IPS-11a (cell line): ENCODE data around the gene NFKBIE.

Experiments
- H3K4me3 ChIP-seq: one replicate; pipeline ENCODE4 v1.5.1; 2013; ENCODE audit warnings: low read depth, low read length, control low read depth

Gene NFKBIE

DNA sequence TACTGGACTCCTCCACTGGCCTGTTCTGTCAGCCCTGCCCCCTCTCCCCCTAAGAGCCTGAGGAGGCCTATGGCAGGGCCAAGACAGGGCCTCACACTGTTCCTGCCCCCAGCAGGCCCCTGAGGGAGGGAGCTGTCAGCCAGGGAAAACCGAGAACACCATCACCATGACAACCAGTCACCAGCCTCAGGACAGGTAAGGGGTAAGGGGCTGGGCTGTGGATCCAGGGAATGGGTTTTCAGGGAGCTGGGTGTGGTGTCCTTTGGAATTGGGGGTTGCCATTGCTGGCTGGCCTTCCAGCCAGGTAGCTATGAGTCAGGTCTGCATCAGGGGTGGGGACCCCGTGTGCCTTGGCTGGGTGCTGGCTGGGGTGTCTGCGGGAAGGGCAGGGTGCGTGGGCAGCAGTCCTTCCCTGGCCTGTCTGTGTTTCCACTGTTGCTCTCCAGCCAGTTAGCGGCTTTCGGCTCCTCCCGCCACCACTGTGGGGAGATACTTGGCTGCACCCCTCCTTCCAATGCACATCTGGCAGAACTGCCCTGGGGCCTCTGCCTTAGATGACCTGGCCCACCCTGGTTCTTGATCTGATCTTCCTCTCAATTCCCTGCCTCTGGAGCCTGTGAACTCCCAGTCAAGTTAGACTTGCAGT is 38.1 kb downstream of the NFKBIE start:
- no peak overlapping the region for H3K4me3 ChIP-seq

DNA sequence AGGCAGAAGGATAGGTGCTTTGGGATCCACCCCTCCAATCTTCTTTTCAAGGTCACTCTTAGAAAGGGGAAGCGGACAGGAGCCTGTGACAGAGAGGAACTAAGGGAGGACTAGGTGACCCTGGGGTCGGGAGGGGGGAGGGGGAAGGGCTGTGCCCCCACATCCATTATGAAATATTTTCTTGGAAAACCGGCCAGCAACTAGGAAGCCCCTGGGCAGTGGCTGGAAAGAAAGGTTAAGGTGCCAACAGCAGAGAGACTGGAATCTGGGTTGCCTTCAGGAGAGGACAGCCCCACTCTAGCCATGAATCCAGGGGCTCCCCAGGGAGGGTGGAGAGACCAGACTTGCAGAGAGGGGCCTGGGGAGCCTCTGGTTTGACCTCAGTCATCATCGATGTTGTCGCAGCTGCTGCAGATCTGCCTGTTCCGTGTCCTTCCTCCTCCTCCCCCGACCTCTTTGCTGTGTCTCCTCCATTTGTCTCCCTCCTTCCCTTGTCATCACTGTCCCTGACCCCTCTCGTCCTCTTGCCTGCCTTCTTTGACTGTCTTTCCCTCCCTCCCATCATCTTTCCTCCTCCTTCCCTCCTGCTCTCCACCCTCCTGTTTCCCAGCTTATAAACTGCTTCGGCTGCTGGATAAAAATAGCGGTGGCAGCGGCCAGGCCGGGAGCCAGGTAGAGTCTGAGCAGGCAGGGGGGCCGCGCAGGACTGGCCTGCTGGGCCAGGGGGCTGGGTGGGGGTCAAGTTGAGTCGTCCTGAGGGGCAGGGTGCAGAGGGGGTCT is 38.8 kb downstream of the NFKBIE start:
- H3K4me3 ChIP-seq: no peak overlapping the region

DNA sequence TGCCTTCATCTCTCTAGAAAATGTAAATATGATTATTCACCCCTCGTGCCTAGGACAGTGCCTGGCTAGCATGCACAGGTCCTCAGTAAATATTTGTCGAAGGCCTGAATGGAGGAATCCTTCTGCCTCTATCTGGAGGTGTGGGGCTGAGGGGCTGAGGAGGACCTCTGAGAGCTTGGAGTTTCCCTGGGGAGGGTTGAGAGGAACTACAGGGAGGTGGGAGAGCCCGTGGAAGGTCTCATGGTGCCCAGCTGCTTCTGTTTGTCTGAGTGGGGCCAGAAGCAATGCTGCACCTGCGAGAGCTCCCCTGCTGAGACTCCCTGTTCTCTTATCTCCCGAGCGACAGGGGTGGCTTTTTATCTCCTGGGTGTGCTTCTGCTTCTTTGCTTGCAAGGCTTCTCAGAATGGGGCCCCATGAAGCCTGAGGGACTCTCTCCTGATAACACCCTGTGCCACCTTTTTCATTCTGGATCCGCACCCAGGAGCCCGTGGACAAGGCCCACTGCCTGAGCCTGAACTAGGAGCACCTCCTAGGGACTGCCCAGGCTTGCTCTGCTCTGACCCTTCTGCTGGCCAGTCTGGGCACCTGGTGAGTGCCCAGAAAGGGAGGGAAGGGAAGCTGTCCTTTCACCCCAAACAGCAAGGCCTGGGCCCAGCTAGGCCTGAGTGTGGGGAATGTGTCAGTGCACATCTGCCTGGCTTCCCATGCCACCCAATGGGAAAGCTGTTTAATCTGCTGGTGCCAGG is 39.6 kb downstream of the NFKBIE start:
- H3K4me3 ChIP-seq: no peak overlapping the region

DNA sequence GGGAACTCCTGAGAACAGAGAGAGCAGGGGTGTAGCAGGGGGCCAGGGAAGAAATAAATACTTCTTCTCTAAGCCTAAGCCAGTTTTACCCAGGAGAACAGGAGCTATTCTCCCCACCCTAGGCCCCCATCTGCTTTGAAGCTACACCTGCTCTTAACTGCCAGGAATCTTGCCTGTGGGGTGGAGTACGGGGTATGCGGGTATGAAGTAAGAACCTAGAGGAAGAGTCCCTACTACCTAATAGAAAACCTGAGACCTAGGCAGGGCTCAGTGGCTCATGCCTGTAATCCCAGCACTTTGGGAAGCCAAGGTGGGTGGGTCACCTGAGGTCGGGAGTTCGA is 40.4 kb downstream of the NFKBIE start:
- no peak overlapping the region for H3K4me3 ChIP-seq

DNA sequence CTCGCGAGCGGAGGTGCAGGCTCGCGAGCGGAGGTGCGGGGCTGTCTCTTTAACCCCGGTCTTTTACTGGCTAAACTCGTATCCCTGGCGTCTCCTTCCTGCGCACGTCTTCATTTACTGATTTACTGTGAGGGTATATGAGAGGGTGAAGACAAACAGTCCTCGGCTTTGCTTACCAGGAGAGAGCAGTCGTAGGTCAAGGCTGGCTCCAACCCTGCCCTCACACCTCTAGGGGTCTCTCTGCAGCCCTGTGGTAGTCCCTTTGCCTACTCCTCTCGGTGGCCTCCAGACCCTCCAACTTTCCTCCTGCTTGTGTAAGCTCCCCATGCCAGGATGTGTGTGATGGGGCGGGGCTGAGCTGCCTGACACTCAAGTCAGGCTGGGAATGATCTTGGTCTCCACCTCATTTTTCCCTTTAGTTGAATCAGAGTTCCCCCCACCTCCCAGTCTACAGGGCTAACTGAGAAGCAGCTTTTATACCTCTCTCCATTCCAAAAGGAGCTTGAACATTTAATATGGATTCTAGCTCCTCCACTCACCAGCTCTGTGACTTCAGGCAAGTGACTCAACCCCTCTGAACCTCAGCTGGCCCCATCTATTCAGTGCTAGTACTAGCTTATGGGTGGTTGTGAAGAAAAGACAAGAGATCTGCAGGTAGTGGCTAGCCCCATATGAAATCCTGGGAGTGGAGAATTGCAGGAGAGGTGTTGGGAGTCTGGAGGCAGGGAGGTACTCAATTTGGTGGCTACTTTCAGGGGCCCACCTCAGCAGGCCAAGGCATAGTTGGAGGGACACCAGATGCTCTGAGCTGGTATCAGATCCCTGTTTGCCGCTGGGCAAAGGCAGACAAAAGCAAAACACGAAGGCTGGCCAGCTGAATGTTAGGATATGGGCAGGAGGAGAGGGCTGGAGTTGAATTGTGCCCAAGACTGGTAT is 41.1 kb downstream of the NFKBIE start:
- peak overlapping the region; percentile 74 for H3K4me3 ChIP-seq

DNA sequence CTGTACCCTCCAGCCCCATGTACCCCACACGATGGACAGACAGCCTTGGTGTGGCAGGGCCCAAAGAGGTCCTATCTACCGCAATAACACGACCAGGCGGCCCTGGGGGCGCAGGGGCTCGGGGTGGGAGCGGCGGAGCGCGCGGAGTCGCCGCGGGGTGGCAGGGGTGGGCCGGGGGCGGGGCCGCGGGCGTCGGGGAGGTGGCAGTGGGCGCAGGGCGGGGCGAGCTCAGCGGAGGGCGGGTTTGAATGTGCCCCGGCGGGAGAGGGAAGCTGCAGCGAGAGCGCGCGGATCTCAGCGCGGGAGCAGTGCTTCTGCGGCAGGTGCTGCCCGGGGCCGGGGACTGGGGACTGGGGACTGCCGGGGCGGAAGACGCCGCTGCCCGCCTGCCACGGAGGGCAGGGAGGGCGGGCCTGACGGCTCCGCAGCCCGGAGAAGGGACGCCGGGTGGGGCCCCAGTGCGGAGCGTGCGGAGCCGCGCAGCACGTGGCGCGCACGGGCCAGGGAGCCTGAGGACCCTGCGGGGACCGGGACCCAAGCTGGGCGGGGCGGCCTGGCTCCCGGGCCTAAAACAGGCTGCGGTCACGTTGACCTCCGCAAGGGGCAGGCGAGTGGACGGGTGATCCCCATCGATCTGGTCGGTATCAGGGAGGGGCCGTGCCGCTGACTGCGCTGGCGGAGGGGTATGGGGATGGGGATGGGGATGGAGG is 41.9 kb downstream of the NFKBIE start, which contains the start of gene SLC29A1:
SLC29A1 (plus strand) TSS at position 277 of the 710 bp plus-strand sequence. CDS start 3,719 bp downstream, outside the sequence.
- H3K4me3 ChIP-seq: peak within 1 kb of the TSS; percentile 74

DNA sequence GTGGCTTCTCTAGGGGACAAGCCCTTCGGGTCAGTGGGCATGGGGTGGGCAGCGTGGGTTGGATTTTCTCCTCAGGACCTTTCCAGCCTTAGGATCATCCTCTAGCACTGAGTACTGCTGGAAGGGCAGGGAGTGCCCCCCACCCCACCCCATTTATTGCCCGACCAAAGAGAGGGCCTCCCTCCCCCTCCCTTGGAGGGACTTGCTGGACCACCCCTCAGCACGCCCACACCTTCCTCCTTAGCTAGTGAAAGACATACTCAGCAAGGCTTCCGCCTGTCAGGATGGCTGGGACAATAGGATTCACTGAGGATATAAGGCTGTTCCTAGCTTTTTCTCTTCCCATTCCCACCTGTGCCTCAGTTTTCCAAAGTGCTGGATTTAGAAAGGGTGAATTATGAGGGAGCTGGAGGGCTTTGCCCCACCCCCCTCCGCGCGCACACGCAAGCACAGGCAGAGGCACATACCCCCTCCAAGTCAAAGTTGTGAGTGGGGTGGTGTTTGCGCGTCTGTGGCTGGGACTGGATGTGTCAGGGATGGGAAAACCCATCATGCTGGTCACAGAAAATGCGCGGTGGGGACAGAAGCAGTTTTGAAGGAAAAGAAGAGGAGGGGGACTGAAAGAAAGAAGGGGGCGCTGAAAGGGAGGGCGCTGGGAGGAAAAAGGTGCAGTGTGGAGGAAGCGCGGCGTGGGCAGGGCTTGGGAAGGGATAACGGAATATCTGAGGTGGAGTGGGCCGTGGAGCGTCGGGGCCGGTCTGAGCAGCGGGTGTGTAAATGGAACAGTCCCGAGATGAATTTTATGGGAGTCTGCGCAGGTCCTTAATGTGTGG is 42.6 kb downstream of the NFKBIE start:
- H3K4me3 ChIP-seq: peak overlapping the region; percentile 20

DNA sequence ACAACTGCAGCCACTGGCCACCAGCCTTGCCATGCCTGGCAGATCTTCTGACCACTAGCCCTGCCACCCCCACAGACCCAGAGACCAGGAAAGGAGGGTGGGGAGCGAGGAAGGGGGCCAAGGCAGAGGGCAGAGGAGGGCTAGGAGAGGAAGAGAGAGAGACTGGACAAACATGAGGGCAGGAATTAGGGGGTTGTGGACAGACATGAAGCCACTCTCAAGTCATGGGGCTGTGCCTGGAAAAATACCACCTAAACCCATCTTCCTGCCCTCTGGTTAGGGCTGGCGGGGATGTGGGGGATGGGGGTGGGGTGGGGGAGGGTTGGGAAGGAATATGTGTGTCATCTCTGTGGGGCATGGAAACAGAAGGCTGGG is 43.4 kb downstream of the NFKBIE start:
- no peak overlapping the region for H3K4me3 ChIP-seq

DNA sequence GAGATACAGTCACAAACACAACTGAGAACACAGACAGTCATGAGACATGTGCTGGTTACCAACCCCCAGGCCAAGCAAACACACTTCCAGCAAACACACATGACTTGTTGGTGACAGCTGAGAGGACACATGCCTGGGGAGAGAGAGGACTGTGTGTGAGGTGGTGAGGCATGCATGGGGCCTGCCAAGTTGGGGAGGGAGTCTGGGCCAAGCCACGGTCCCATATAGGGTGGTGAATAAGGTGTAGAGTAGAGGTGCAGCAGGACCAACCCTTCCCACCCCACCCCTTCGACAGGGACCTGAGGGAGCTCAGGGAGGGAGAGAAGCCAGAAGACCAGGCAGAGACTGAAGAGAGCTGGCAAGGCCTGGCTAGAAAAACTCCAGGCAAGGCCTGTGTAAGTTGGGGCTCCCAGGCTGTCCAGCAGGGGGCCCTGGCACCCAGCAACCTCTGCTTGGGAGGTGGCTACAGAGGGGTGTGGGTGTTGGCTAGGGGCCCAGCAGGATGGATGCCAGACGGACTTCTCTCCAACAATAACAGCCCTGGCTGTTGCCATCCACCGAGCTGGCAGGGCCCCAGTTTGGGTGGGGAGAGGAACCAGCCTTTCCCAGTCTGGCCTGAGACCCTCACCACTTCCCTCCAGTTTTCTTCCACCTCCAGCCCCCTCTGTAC is 43.9 kb downstream of the NFKBIE start:
- H3K4me3 ChIP-seq: no peak overlapping the region

DNA sequence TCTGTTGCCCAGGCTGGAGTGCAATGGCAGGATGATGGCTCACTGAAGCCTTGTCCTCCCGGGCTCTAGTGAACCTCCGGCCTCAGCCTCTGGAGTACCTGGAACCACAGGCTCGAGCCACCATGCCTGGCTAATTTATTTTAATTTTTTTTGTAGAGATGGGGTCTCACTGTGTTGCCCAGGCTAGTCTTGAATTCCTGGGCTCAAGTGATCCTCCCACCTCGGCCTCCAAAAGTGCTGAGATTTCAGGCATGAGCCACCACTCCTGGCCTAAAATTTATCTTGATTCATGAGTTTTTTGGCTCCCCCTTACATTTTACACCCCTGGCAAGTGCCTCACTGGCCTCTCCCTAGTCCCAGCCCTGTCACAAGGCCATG is 44.4 kb downstream of the NFKBIE start:
- H3K4me3 ChIP-seq: no peak overlapping the region

DNA sequence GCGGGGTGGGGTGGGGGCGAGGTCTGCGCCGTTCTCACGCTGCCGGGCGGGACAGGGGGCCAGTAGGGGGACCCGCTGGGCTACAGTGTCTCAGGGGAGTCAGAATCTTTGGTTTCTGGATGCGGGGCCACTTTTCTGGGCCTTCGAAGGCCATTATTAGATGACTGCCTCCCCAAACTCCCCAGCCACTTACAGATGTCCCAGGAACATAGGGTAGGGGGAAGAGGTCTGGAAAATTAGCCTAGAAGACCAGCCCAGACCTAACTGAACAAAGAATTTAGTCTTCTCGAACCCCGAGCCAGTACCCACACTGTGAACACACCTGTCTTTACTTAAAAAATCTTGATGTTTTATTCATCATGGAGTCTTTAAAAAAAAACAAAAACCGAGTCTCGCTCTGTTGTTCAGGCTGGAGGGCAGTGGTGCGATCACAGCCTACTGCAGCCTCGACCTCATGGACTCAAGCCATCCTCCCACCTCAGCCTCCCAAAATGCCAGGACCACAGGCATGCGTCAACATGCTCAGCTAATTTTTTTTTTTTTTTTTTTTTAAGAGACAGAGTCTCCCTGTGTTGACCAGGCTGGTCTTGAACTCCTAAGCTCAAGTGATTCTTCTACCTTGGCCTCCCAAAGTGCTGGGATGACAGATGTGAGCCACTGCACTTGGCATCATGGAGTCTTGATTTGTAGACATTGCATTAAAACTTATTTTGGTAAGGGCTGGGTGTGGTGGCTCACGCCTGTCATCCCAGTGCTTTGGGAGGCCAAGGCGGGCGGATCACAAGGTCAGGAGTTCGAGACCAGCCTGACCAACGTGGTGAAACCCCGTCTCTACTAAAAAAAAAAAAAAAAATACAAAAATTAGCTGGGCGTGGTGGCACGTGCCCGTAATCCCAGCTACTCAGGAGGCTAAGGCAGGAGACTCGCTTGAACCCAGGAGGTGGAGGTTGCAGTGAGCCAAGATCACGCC is 45.3 kb downstream of the NFKBIE start:
- no peak overlapping the region for H3K4me3 ChIP-seq

DNA sequence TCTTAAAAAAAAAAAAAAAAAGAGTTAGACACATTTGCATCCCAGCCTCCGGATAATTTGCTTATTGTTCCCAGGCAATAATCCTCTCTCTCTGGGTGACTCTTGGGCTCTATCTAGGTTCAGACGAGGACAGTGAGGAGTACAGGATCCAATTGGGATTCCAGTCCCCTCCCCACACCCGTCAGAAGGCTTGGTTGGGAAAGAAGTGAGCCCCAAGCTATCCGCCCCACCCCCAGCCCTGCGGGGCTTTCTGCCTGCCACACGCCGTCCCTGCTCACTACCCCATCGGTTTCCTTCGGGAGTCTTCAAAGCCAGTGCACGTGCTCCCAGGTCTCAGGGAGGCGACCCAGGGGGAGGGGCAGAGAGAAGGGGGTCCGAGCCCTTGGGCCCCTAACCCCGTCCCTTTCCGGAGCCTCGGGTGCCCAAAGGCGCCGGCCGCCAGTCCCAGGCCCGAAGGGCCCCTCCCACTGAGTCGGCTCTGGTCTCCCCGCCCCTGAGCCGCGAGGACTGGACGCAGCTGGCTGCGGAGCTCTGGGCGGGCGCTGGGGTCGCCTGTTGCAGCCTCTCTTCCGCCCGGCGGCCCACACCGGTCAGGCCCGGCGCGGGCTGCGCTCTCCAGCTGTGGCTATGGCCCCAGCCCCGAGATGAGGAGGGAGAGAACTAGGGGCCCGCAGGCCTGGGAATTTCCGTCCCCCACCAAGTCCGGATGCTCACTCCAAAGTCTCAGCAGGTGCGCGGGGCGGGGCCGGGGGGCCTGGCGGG is 46.1 kb downstream of the NFKBIE start:
- peak overlapping the region; percentile 28 for H3K4me3 ChIP-seq

DNA sequence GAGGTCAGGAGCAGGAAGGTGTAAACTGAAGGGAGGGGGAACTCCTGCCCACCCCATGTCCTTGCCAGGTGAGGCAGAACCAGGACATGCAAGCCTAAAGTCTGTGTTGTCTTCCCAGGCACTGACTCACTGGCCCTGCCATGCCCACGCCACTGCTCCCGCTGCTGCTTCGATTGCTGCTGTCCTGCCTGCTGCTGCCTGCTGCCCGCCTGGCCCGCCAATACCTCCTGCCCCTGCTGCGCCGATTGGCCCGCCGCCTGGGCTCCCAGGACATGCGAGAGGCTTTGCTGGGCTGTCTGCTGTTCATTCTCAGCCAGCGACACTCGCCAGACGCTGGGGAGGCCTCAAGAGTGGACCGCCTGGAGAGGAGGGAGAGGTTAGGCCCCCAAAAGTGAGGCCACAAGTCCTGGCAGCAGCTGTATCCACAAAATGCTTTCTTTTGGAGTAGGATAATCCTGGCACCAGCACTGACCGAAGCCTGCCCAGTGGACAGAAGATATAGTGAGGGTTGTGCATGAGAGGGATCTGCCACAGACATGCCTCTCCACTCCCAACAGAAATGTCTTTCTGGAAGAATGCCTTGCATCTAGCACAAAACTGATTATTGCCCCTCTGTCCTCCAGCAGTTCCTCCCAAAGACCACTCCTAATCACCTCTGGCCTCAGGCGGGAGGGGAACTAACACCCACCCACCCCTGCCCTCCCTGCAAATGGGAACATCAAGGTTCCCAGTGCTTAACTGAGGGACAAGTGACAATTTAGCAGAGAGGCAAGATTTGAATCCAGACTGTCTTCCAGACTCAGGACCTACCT is 47.8 kb downstream of the NFKBIE start:
- H3K4me3 ChIP-seq: no peak overlapping the region

DNA sequence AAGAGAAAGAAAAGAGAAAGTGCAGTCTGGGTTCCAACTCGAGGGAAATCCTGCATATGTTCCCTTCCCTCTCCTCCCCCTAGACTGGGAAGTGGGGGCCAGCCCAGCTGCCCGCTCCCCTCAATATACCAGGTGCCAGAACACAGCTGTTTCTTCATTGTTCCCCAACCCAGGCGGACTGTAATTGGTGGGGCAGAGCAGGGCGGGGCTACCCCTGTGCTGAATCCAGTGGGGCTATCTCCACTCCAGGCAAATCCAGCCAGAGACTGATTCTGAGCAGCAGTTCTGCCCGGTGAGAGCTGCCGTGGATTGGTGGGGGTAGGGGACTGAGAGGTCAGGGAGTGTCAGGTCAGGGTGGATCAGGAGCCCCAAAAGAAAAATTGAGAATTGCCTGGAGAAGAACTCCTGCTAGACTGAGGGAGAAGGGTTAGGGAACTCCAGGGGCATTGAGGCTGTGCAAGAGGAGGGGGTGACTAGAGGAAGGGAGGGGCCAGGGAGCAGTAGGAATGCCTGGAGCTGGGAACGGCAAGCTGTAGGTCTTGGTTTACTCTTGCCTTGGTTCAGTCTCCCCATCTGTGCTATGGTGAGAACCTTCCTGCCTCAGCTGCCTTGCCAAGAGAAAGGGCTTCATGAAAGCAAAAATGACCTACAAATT is 48.5 kb downstream of the NFKBIE start, which contains the start of gene MYMX:
MYMX (plus strand) TSS at position 250 of the 655 bp plus-strand sequence. CDS start 546 bp downstream, outside the sequence.
- no peak within 1 kb of the TSS for H3K4me3 ChIP-seq

DNA sequence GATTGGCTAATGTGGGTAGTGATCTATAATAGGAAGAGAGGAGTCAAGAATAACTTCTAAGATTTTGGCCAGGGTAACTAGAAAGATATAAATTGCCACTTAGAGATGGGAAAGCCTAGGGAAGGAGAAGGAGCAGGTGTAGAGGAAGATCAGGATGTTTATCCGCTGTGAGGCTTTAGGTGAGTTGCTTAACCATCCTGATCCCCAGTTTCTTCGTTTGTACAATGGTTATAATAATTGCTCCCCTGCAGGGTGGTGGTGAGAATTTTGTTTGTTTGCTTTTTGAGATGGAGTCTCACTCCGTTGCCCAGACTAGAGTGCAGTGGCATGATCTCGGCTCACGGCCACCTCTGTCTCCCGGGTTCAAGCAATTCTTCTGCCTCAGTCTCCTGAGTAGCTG is 51.0 kb downstream of the NFKBIE start:
- no peak overlapping the region for H3K4me3 ChIP-seq
